Measurements from ENCODE around the gene SLC9C1. TPM values are rescaled to one million over a fixed set of nuclear protein-coding genes. Genes with fewer than 3 reads are reported as not detected.

The SLC9C1 gene
- total and polyA plus RNA-seq, 2 donors, result 0.11 to 0.94 TPM

DNA sequence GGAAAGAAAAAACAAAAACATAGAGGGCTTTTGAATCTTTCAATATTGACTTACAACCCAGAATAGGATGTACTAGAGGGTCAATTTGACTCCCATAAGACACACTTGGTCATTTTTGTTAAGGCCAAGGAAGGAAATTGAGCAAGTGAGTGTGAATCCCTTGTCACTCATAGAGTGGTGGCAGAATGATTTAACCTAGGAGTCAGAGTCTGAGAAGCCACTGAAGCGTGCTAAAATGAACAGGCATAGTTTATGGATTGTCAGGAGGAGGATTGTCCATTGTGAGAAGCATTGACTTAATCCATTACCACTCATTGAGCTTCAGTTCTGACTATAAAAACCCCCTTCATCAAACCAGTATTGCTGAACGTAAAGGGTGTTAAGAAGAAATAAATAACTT lies 152.7 kb downstream of the SLC9C1 start:
- Histone ChIP-seq H3K36me3 (ENCODE audit: control insufficient read depth in 2 of 2, insufficient read depth in 2 of 2, low read length in 1 of 2) (no peaks in the 10 kb centered on the region), H3K9me3 (ENCODE audit: control insufficient read depth in 2 of 2, insufficient read depth in 1 of 2, low read length in 1 of 2) (no peaks in the 10 kb centered on the region)

GRCh38 chr3:112140584-112140983 lies 153.4 kb downstream of the SLC9C1 start:
- Histone ChIP-seq H3K27ac (ENCODE audit: low read depth in 1 of 2, low read length in 1 of 2) (no peak overlapping the region), H3K4me3 (ENCODE audit: low read length in 2 of 2) (no peak overlapping the region), H3K9me3 (ENCODE audit: control insufficient read depth in 2 of 2, insufficient read depth in 1 of 2, low read length in 1 of 2) (no peaks in the 10 kb centered on the region), H3K36me3 (ENCODE audit: control insufficient read depth in 2 of 2, insufficient read depth in 2 of 2, low read length in 1 of 2) (no peaks in the 10 kb centered on the region), H3K27me3 (ENCODE audit: control insufficient read depth in 2 of 2, insufficient read depth in 1 of 2, low read length in 1 of 2) (no peaks in the 10 kb centered on the region), H3K4me1 (ENCODE audit: control insufficient read depth in 2 of 2, insufficient read depth in 2 of 2, low read length in 2 of 2) (peaks cover 5 to 7% of the 10 kb centered on the region in 2 donors)
- DNase-seq (ENCODE audit: low read depth in 6 of 9, low spot score in 9 of 9), result no peak
- WGBS, result 98% methylated on average over 1 of the region's 1 CpG

More for the DNA sequence above, 152.7 kb downstream of the SLC9C1 start:
- 95% methylated on average over 2 of the region's 2 CpGs for WGBS
- no peak overlapping the region for H3K27ac ChIP-seq (ENCODE audit: low read depth in 1 of 2, low read length in 1 of 2)
- H3K4me1 ChIP-seq (ENCODE audit: control insufficient read depth in 2 of 2, insufficient read depth in 2 of 2, low read length in 2 of 2), result peaks cover 5 to 6% of the 10 kb centered on the region in 2 donors
- no peak overlapping the region for H3K4me3 ChIP-seq (ENCODE audit: low read length in 2 of 2)
- no peaks in the 10 kb centered on the region for H3K27me3 ChIP-seq (ENCODE audit: control insufficient read depth in 2 of 2, insufficient read depth in 1 of 2, low read length in 1 of 2)
- DNase-seq (ENCODE audit: low read depth in 6 of 9, low spot score in 9 of 9), result no peak

DNA sequence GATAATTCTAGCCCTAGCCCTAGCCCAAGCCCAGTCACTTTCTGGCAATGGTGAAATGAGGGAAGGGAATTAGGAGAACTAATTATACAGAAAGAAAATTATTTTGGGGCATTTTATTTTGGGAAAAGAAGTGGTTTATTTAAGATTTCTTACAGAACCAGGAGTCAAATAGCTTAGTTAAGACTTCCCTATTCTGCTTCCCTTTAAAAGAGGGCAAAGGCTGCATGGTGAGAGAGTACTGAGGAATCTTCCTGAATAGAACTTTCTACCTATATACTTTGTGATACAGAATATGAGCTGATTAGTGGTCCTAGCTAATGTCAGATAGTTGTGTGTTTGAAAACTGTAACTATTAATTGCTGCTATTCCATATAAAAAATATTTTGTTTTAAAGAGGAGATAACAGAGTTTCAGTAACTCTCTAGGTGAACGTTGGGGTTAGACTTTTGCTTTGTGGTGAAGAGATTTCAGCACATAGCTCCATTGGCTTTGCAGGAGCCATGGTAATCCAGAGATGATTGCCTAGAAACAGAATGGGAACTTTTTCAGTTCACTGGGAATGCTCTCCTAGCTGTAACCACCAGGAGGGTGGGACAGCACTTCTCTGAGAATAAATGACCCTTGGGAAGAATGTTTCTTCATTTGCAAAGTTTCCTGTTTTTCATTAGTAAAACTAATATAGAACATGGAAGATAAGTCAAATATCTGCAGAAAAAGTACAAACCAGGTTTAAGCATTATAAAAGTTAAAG lies 155.6 kb downstream of the SLC9C1 start:
- no peaks in the 10 kb centered on the region for H3K27me3 ChIP-seq (ENCODE audit: control insufficient read depth in 2 of 2, insufficient read depth in 1 of 2, low read length in 1 of 2)
- H3K27ac ChIP-seq (ENCODE audit: low read depth in 1 of 2, low read length in 1 of 2), result no peak overlapping the region
- no peaks in the 10 kb centered on the region for H3K9me3 ChIP-seq (ENCODE audit: control insufficient read depth in 2 of 2, insufficient read depth in 1 of 2, low read length in 1 of 2)
- 79% methylated on average over 1 of the region's 1 CpG for WGBS
- H3K36me3 ChIP-seq (ENCODE audit: control insufficient read depth in 2 of 2, insufficient read depth in 2 of 2, low read length in 1 of 2), result no peaks in the 10 kb centered on the region
- no peak overlapping the region for H3K4me3 ChIP-seq (ENCODE audit: low read length in 2 of 2)
- peaks cover 24 to 25% of the 10 kb centered on the region in 2 donors for H3K4me1 ChIP-seq (ENCODE audit: control insufficient read depth in 2 of 2, insufficient read depth in 2 of 2, low read length in 2 of 2)
- no peak for DNase-seq (ENCODE audit: low read depth in 6 of 9, low spot score in 9 of 9)

- H3K9me3 ChIP-seq (ENCODE audit: control insufficient read depth in 2 of 2, insufficient read depth in 1 of 2, low read length in 1 of 2), result no peaks in the 10 kb centered on the region
- H3K36me3 ChIP-seq (ENCODE audit: control insufficient read depth in 2 of 2, insufficient read depth in 2 of 2, low read length in 1 of 2), result no peaks in the 10 kb centered on the region
- 72% methylated on average over 4 of the region's 4 CpGs for WGBS
- no peak overlapping the region for H3K4me3 ChIP-seq (ENCODE audit: low read length in 2 of 2)
- no peak overlapping the region for H3K27ac ChIP-seq (ENCODE audit: low read depth in 1 of 2, low read length in 1 of 2)
- DNase-seq (ENCODE audit: low read depth in 6 of 9, low spot score in 9 of 9), result no peak
- peaks cover 30 to 31% of the 10 kb centered on the region in 2 donors for H3K4me1 ChIP-seq (ENCODE audit: control insufficient read depth in 2 of 2, insufficient read depth in 2 of 2, low read length in 2 of 2)
- H3K27me3 ChIP-seq (ENCODE audit: control insufficient read depth in 2 of 2, insufficient read depth in 1 of 2, low read length in 1 of 2), result no peaks in the 10 kb centered on the region
Measured at GRCh38 chr3:112137781-112138180, 156.2 kb downstream of the SLC9C1 start.

GRCh38 chr3:112136959-112137693 lies 156.9 kb downstream of the SLC9C1 start:
- peak in 3 of 9 donors; percentile 45 to 83 (median 65) for DNase-seq (ENCODE audit: low read depth in 6 of 9, low spot score in 9 of 9)
- Histone ChIP-seq H3K4me3 (ENCODE audit: low read length in 2 of 2) (no peak overlapping the region), H3K36me3 (ENCODE audit: control insufficient read depth in 2 of 2, insufficient read depth in 2 of 2, low read length in 1 of 2) (no peaks in the 10 kb centered on the region), H3K9me3 (ENCODE audit: control insufficient read depth in 2 of 2, insufficient read depth in 1 of 2, low read length in 1 of 2) (no peaks in the 10 kb centered on the region), H3K4me1 (ENCODE audit: control insufficient read depth in 2 of 2, insufficient read depth in 2 of 2, low read length in 2 of 2) (peaks cover 32 to 36% of the 10 kb centered on the region in 2 donors), H3K27me3 (ENCODE audit: control insufficient read depth in 2 of 2, insufficient read depth in 1 of 2, low read length in 1 of 2) (no peaks in the 10 kb centered on the region), H3K27ac (ENCODE audit: low read depth in 1 of 2, low read length in 1 of 2) (peak overlapping the region in 1 of 2 donors; percentile 12)
- WGBS, result 48% methylated on average over 5 of the region's 5 CpGs

- Histone ChIP-seq H3K4me3 (ENCODE audit: low read length in 2 of 2) (no peak overlapping the region), H3K9me3 (ENCODE audit: control insufficient read depth in 2 of 2, insufficient read depth in 1 of 2, low read length in 1 of 2) (no peaks in the 10 kb centered on the region), H3K27me3 (ENCODE audit: control insufficient read depth in 2 of 2, insufficient read depth in 1 of 2, low read length in 1 of 2) (no peaks in the 10 kb centered on the region), H3K27ac (ENCODE audit: low read depth in 1 of 2, low read length in 1 of 2) (no peak overlapping the region), H3K36me3 (ENCODE audit: control insufficient read depth in 2 of 2, insufficient read depth in 2 of 2, low read length in 1 of 2) (no peaks in the 10 kb centered on the region), H3K4me1 (ENCODE audit: control insufficient read depth in 2 of 2, insufficient read depth in 2 of 2, low read length in 2 of 2) (peaks cover 33 to 43% of the 10 kb centered on the region in 2 donors)
- 90% methylated on average over 1 of the region's 1 CpG for WGBS
- DNase-seq (ENCODE audit: low read depth in 6 of 9, low spot score in 9 of 9), result peak in 1 of 9 donors; percentile 24
Measured at GRCh38 chr3:112136046-112136445, 158.0 kb downstream of the SLC9C1 start.

DNA sequence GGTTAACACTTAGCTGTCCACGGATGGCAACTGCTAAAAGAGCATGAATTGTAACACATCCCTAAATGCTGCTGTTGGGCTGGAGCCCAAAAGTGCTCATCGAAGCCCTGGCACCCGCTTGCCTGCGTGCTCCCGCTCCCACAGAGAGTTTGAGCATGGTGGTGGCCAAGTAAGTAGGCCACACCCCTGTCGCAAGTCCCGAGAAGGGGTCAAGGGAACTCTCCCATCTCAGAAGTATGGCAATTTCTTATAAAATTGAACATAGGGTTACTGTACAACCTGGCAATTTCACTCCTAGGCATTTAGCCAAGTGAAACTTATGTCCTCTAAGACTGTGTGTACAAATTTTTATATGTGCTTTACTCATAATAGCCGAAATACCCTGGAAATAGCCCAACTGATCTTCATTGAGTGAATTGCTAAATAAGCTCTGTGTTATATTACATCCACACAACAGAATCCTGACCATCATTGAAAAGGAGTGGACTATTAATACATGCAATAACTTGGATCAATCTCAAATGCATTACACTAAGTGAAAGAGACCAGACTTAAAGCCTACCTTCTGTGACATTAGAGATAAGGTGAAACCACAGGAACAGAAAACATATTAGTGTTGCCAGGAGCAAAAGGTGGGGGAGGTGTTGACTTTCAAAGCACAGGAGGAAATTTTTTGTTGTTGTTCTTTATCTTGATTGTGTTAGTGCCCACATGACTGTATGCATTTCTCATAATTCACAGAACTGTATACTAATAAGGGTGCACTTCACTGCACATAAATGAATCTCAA lies 159.5 kb downstream of the SLC9C1 start:
- no peak overlapping the region for H3K4me3 ChIP-seq (ENCODE audit: low read length in 2 of 2)
- 88% methylated on average over 8 of the region's 8 CpGs for WGBS
- no peaks in the 10 kb centered on the region for H3K36me3 ChIP-seq (ENCODE audit: control insufficient read depth in 2 of 2, insufficient read depth in 2 of 2, low read length in 1 of 2)
- no peaks in the 10 kb centered on the region for H3K27me3 ChIP-seq (ENCODE audit: control insufficient read depth in 2 of 2, insufficient read depth in 1 of 2, low read length in 1 of 2)
- H3K27ac ChIP-seq (ENCODE audit: low read depth in 1 of 2, low read length in 1 of 2), result peak overlapping the region in 1 of 2 donors; percentile 89
- H3K9me3 ChIP-seq (ENCODE audit: control insufficient read depth in 2 of 2, insufficient read depth in 1 of 2, low read length in 1 of 2), result no peaks in the 10 kb centered on the region
- DNase-seq (ENCODE audit: low read depth in 6 of 9, low spot score in 9 of 9), result peak in 1 of 9 donors; percentile 62
- peaks cover 46 to 58% of the 10 kb centered on the region in 2 donors for H3K4me1 ChIP-seq (ENCODE audit: control insufficient read depth in 2 of 2, insufficient read depth in 2 of 2, low read length in 2 of 2)

GRCh38 chr3:112133626-112134334 lies 160.2 kb downstream of the SLC9C1 start:
- H3K4me3 ChIP-seq (ENCODE audit: low read length in 2 of 2), result no peak overlapping the region
- H3K36me3 ChIP-seq (ENCODE audit: control insufficient read depth in 2 of 2, insufficient read depth in 2 of 2, low read length in 1 of 2), result no peaks in the 10 kb centered on the region
- no peaks in the 10 kb centered on the region for H3K9me3 ChIP-seq (ENCODE audit: control insufficient read depth in 2 of 2, insufficient read depth in 1 of 2, low read length in 1 of 2)
- DNase-seq (ENCODE audit: low read depth in 6 of 9, low spot score in 9 of 9), result peak in 1 of 9 donors; percentile 15
- 93% methylated on average over 5 of the region's 5 CpGs for WGBS
- H3K27ac ChIP-seq (ENCODE audit: low read depth in 1 of 2, low read length in 1 of 2), result peak overlapping the region; percentile 27 to 89
- H3K4me1 ChIP-seq (ENCODE audit: control insufficient read depth in 2 of 2, insufficient read depth in 2 of 2, low read length in 2 of 2), result peaks cover 50 to 64% of the 10 kb centered on the region in 2 donors
- H3K27me3 ChIP-seq (ENCODE audit: control insufficient read depth in 2 of 2, insufficient read depth in 1 of 2, low read length in 1 of 2), result no peaks in the 10 kb centered on the region

Measured in thymus (tissue), 11 donors.